HG03571 (cell line): ENCODE measurements around the gene LCP1.
A peak's percentile ranks its signal among the peaks of the same experiment; 100 is the strongest.
"Not testable (repeated sequence)": the region's sequence is repeated elsewhere in the genome, so short reads cannot be mapped to it uniquely, and the experiment has no call there.

Experiments used
- ATAC-seq: cut with Tn5 transposase; IDR thresholded peaks from one replicate; pipeline ENCODE4 v1.9.1; 2021; ENCODE audit not compliant: unreplicated experiment

LCP1 gene

GRCh38 chr13:46162741-46163140 is 19.2 kb downstream of the LCP1 start:
- ATAC-seq = not testable (repeated sequence)

GRCh38 chr13:46160471-46161066 is 21.4 kb downstream of the LCP1 start:
- ATAC-seq = peak; percentile 45

- no peak for ATAC-seq
These were observed 21.9 kb downstream of the LCP1 start for GRCh38 chr13:46160065-46160464.

GRCh38 chr13:46158983-46159382 is 23.0 kb downstream of the LCP1 start:
- no peak for ATAC-seq

GRCh38 chr13:46158222-46158621 is 23.8 kb downstream of the LCP1 start:
- ATAC-seq = no peak

- ATAC-seq = no peak
These were observed 27.7 kb downstream of the LCP1 start for GRCh38 chr13:46154136-46154801.

GRCh38 chr13:46152627-46153328 is 29.2 kb downstream of the LCP1 start:
- ATAC-seq = no peak

- no peak for ATAC-seq
These were observed 31.8 kb downstream of the LCP1 start for GRCh38 chr13:46150134-46150693.

- no peak for ATAC-seq
These were observed 32.5 kb downstream of the LCP1 start for GRCh38 chr13:46149272-46150133.

GRCh38 chr13:46146898-46147297 is 35.1 kb downstream of the LCP1 start:
- no peak for ATAC-seq

- ATAC-seq = no peak
These were observed 36.0 kb downstream of the LCP1 start for GRCh38 chr13:46145950-46146349.

GRCh38 chr13:46145135-46145534 is 36.8 kb downstream of the LCP1 start:
- no peak for ATAC-seq

- ATAC-seq = no peak
These were observed 38.7 kb downstream of the LCP1 start for GRCh38 chr13:46143184-46143701.

GRCh38 chr13:46142776-46143175 is 39.2 kb downstream of the LCP1 start:
- no peak for ATAC-seq

- ATAC-seq = no peak
These were observed 41.9 kb downstream of the LCP1 start for GRCh38 chr13:46140044-46140443.

- ATAC-seq = no peak
These were observed 44.2 kb downstream of the LCP1 start for GRCh38 chr13:46137627-46138317.

GRCh38 chr13:46136688-46137087 is 45.3 kb downstream of the LCP1 start:
- ATAC-seq = no peak

GRCh38 chr13:46134961-46135522 is 46.9 kb downstream of the LCP1 start:
- ATAC-seq = no peak

GRCh38 chr13:46134494-46134893 is 47.5 kb downstream of the LCP1 start:
- no peak for ATAC-seq

- ATAC-seq = no peak
These were observed 49.9 kb downstream of the LCP1 start for GRCh38 chr13:46132109-46132508.
